Upper lobe of left lung (tissue), 4 donors: ENCODE data around the gene SMR3B.

Experiments
- CTCF ChIP-seq, 6 experiments: fragments of 450-650 bp in 4 of 6; fragments of 200-600 bp in 2 of 6; sonication (generic) in 2 of 6; IDR thresholded peaks; one replicate each; pipeline ENCODE4 v1.5.1; 2016 to 2019; ENCODE audit warnings: antibody characterized with exemption in 6 of 6
- POLR2AphosphoS5 ChIP-seq, 2 donors: sonication (generic); formaldehyde crosslinking; IDR thresholded peaks; one replicate each; pipeline ENCODE4 v1.5.1; 2017; ENCODE audit warnings: antibody characterized with exemption in 2 of 2

GRCh38 chr4:70372760-70373159 is 10.2 kb upstream of the SMR3B start:
- no peak for TF ChIP-seq POLR2AphosphoS5 (IDR thresholded peaks at IDR 0.05)
- TF ChIP-seq CTCF (IDR thresholded peaks at IDR 0.05), result no peak
